Lung (tissue), 12 donors: ENCODE data around the gene KCTD17. TPM values are rescaled to one million over a fixed set of nuclear protein-coding genes. Genes with fewer than 3 reads are reported as not detected.

Experiments
- ATAC-seq: fragments of 200-7000 bp; cut with Tn5 transposase; one replicate; pipeline ENCODE4 v1.9.1; 2020; ENCODE audit warnings: moderate number of reproducible peaks; ENCODE audit not compliant: insufficient read depth, low FRiP score
- DNase-seq, 3 donors: peaks; one replicate each; pipeline ENCODE4 v3.0.0-alpha.2; 2013 to 2017
- H3K27ac ChIP-seq, 2 donors: one replicate each; pipeline ENCODE4 v1.5.1; 2013; ENCODE audit warnings: mild to moderate bottlenecking in 2 of 2, moderate library complexity in 2 of 2, control low read depth in 1 of 2, inconsistent platforms in 1 of 2, low read depth in 1 of 2, low read length in 1 of 2
- H3K27me3 ChIP-seq, 3 donors: one replicate each; pipeline ENCODE4 v1.5.1; 2013; ENCODE audit warnings: low read length in 2 of 3; ENCODE audit not compliant: control insufficient read depth in 3 of 3, insufficient read depth in 3 of 3
- H3K36me3 ChIP-seq, 4 donors: one replicate each; pipeline ENCODE4 v1.5.1; 2013; ENCODE audit warnings: low read length in 4 of 4, mild to moderate bottlenecking in 1 of 4, moderate library complexity in 1 of 4; ENCODE audit not compliant: control insufficient read depth in 4 of 4, insufficient read depth in 4 of 4
- H3K4me1 ChIP-seq, 5 donors: one replicate each; pipeline ENCODE4 v1.5.1; 2013; ENCODE audit warnings: low read length in 5 of 5, mild to moderate bottlenecking in 2 of 5, moderate library complexity in 1 of 5; ENCODE audit not compliant: control insufficient read depth in 5 of 5, insufficient read depth in 5 of 5
- H3K4me3 ChIP-seq: one replicate; pipeline ENCODE4 v1.5.1; 2013; ENCODE audit warnings: mild to moderate bottlenecking, control low read depth, moderate library complexity
- H3K9ac ChIP-seq, 2 donors: one replicate each; pipeline ENCODE4 v1.5.1; 2013; ENCODE audit warnings: low read length in 2 of 2, control low read depth in 1 of 2; ENCODE audit not compliant: insufficient read depth in 1 of 2
- H3K9me3 ChIP-seq, 4 donors: one replicate each; pipeline ENCODE4 v1.5.1; 2013; ENCODE audit warnings: low read length in 3 of 4, mild to moderate bottlenecking in 1 of 4, moderate library complexity in 1 of 4; ENCODE audit not compliant: control insufficient read depth in 4 of 4, insufficient read depth in 3 of 4
- WGBS, 2 donors: extraction: QIAGEN DNeasy Blood & Tissue Kit; methylation state at CpG; one replicate each; pipeline ENCODE4 v1.1.7; 2013; 5-methylcytosine and 5-hydroxymethylcytosine counted together
- polyA plus RNA-seq, 2 donors: library from polyadenylated mRNA; stranded (reverse); fragments of 200-250 nt; gene quantifications; one replicate each; pipeline ENCODE4 v1.2.1, GENCODE V29; 2013
- total RNA-seq, 2 donors: library from RNA; depleted of rRNA in 1 of 2; stranded (reverse); fragments of >200 nt in 1 of 2; gene quantifications; one replicate each; pipeline ENCODE4 v1.2.1, GENCODE V29; 2014 to 2021
- TF ChIP-seq, protein P1 (sequence below): IDR thresholded peaks from 2 replicates; pipeline ENCODE4 v1.5.1; 2012; ENCODE audit warnings: mild to moderate bottlenecking; ENCODE audit errors: control extremely low read depth, extremely low read depth
- donor health status: control.
- donor health status: control.
- donor health status: Bipolar disorder and iron deficiency.
- donor health status: healthy.
- donor health status: DM: yes; HTN: yes; CAD: no.

Gene KCTD17
- total and polyA plus RNA-seq, 4 donors: 9.7 to 26.0 (median 18.3) TPM

DNA sequence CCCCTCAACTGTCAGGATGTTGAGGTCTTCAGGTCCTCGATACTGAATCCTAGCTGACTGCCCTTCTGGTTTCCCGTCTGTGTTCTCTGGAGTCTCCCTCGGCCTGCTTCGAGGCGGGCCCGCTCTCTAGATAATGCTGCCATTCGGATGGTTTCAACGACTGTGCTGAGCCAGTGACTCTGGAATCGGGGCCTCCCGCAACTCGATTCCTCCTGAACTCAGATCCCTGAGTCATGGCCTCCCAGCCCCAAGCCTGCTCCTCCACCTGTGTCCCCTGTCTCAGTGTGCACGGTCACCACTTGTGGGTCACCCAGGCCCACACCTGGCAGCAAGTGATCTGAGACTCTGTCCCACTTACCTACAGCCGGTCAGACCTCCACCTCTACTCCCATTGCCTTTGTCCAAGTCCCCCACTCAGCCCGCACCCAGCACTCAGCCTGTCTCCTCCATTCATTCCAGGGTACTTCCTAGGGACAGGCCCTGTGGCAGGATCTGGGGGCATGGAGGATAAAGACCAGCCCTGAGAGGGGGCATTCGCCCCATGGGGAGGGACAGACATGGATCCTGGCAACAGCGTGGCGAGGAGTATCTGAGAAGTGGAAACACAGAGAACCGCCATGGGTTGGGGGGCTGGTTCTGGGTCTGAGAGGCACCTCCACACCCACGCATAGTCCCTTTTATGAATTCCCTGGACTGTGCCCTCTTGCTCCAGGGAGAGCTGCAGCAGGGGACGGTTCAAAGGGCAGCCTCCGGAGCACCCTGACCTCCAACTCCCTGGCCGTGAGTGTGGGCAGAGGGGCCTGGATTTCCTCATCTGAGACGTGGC, 17.7 kb upstream of the KCTD17 start:
- Histone ChIP-seq H3K4me1 (peaks cover 0 to 6% (median 0%) of the 10 kb centered on the region in 5 donors), H3K36me3 (peaks cover 0 to 13% (median 5%) of the 10 kb centered on the region in 4 donors), H3K9ac (no peak overlapping the region), H3K27me3 (no peaks in the 10 kb centered on the region), H3K27ac (peak overlapping the region in 1 of 2 donors; percentile 34), H3K4me3 (no peak overlapping the region), H3K9me3 (no peaks in the 10 kb centered on the region)
- TF ChIP-seq, protein P1, sequence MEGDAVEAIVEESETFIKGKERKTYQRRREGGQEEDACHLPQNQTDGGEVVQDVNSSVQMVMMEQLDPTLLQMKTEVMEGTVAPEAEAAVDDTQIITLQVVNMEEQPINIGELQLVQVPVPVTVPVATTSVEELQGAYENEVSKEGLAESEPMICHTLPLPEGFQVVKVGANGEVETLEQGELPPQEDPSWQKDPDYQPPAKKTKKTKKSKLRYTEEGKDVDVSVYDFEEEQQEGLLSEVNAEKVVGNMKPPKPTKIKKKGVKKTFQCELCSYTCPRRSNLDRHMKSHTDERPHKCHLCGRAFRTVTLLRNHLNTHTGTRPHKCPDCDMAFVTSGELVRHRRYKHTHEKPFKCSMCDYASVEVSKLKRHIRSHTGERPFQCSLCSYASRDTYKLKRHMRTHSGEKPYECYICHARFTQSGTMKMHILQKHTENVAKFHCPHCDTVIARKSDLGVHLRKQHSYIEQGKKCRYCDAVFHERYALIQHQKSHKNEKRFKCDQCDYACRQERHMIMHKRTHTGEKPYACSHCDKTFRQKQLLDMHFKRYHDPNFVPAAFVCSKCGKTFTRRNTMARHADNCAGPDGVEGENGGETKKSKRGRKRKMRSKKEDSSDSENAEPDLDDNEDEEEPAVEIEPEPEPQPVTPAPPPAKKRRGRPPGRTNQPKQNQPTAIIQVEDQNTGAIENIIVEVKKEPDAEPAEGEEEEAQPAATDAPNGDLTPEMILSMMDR: no peak
- ATAC-seq (no peak), DNase-seq (no peak)
- WGBS, 2 donors: 89 to 91% methylated on average over 23 of the region's 23 CpGs

DNA sequence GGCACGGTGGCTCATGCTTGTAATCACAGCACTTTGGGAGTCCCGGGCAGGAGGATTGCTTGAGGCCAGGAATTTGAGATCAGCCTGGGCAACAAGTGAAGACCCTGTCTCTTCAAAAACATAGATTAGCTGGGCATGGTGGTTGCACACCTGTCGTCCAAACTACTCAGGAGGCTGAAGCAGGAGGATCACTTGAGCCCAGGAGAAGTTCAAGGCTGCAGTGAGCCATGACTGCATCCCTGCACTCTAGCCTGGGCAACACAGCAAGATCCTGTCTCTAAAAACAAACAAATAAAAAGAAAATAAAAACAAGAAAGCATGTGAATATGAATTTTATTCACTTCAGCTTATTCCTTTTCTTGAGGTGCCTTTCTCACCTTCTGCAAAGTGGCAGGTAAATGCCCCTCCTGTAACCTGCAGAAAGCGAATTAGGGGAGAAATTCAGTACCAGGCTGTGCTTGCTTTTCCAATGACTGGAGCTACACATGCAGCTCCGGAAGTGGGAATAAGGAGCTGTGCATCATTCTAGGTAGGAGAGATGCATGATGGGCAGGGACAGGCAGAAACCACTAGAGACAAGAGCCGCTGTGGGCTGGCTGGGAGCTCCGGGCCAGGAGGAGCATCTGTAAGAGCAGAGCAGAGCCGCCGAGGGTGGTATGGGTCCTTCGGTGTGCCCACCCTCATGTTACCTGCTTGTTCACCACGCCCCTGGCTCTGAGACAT, 14.7 kb upstream of the KCTD17 start:
- Histone ChIP-seq H3K9me3 (no peaks in the 10 kb centered on the region), H3K27ac (no peak overlapping the region), H3K9ac (no peak overlapping the region), H3K4me3 (no peak overlapping the region), H3K27me3 (no peaks in the 10 kb centered on the region), H3K36me3 (no peaks in the 10 kb centered on the region), H3K4me1 (peaks cover 0 to 6% (median 0%) of the 10 kb centered on the region in 5 donors)
- 76 to 77% methylated on average over 11 of the region's 11 CpGs for WGBS, 2 donors
- DNase-seq (no peak), ATAC-seq (no peak)
- TF ChIP-seq, protein P1: no peak

DNA sequence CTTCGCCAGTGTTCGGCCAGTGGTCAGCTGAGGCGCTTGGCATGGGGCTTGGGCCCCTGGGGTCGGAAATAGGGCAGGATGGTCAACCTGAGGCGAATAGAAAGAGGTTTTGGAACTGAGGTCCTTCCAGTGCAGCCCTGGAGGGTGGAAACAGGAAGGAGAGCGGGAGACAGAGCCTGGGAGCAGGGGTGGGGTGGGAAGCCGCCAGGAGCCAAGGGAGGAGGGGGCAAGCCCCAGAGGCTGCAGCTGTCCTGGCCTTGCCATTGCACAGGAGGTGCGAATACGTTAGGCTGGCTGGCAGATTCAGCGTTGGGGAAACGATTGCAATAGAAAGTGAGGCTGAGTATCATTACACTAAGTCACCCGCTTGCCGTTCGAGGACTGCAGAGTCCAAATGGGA, 13.9 kb upstream of the KCTD17 start:
- Histone ChIP-seq H3K36me3 (no peaks in the 10 kb centered on the region), H3K9ac (no peak overlapping the region), H3K27me3 (no peaks in the 10 kb centered on the region), H3K9me3 (no peaks in the 10 kb centered on the region), H3K27ac (no peak overlapping the region), H3K4me3 (no peak overlapping the region), H3K4me1 (peaks cover 0 to 6% (median 0%) of the 10 kb centered on the region in 5 donors)
- WGBS, 2 donors: 59 to 60% methylated on average over 14 of the region's 14 CpGs
- DNase-seq (no peak), ATAC-seq (no peak)
- TF ChIP-seq, protein P1: no peak
